Mesenchymal stem cell (in vitro differentiated cells and primary cell): ENCODE measurements around the gene BIRC5.

ENCODE experiments used
- DNase-seq: peaks from one replicate; pipeline ENCODE4 v3.0.0-alpha.2; 2013
- H2AFZ ChIP-seq: one replicate; pipeline ENCODE4 v1.6.1; 2013; ENCODE audit warnings: low read depth, mild to moderate bottlenecking, control low read depth, inconsistent platforms, low read length, moderate library complexity
- H2AK5ac ChIP-seq: 2 replicates; pipeline ENCODE4 v1.6.1; 2013; ENCODE audit warnings: low read length, moderate library complexity, mild to moderate bottlenecking, inconsistent platforms; ENCODE audit not compliant: severe bottlenecking
- H2BK120ac ChIP-seq: one replicate; pipeline ENCODE4 v1.6.1; 2013; ENCODE audit warnings: low read depth, mild to moderate bottlenecking, inconsistent platforms, low read length, moderate library complexity
- H2BK12ac ChIP-seq, 2 experiments: one replicate each; pipeline ENCODE4 v1.6.1; 2013; ENCODE audit warnings: inconsistent platforms in 2 of 2, low read length in 2 of 2, mild to moderate bottlenecking in 2 of 2, moderate library complexity in 2 of 2, control low read depth in 1 of 2
- H2BK15ac ChIP-seq: one replicate; pipeline ENCODE4 v1.6.1; 2013; ENCODE audit warnings: mild to moderate bottlenecking, low read depth, inconsistent platforms; ENCODE audit not compliant: poor library complexity, severe bottlenecking
- H2BK5ac ChIP-seq: 2 replicates; pipeline ENCODE4 v1.6.1; 2013; ENCODE audit warnings: low read depth, mild to moderate bottlenecking, low read length, control low read depth, inconsistent platforms; ENCODE audit not compliant: poor library complexity, severe bottlenecking
- H3K14ac ChIP-seq, 2 experiments: one replicate each; pipeline ENCODE4 v1.6.1; 2013; ENCODE audit warnings: inconsistent platforms in 2 of 2, low read length in 2 of 2, control low read depth in 1 of 2, mild to moderate bottlenecking in 1 of 2, moderate library complexity in 1 of 2
- H3K18ac ChIP-seq, 2 experiments: one replicate each; pipeline ENCODE4 v1.6.1; 2013; ENCODE audit warnings: inconsistent platforms in 2 of 2, low read length in 2 of 2, control low read depth in 1 of 2, low read depth in 1 of 2, mild to moderate bottlenecking in 1 of 2
- H3K23ac ChIP-seq, 2 experiments: one replicate each; pipeline ENCODE4 v1.6.1; 2013; ENCODE audit warnings: inconsistent platforms in 2 of 2, low read length in 2 of 2, mild to moderate bottlenecking in 2 of 2, moderate library complexity in 2 of 2, control low read depth in 1 of 2
- H3K27ac ChIP-seq: 2 replicates; pipeline ENCODE4 v1.5.1; 2013; ENCODE audit warnings: mild to moderate bottlenecking, moderate library complexity, low read length, control low read depth, inconsistent platforms; ENCODE audit not compliant: poor library complexity, severe bottlenecking
- H3K27me3 ChIP-seq, 2 experiments: 2 replicates each; pipeline versions ENCODE4 v1.6.1 to v1.7.0; 2013; ENCODE audit warnings: low read length in 2 of 2, mild to moderate bottlenecking in 2 of 2, moderate library complexity in 2 of 2, control low read depth in 1 of 2, inconsistent platforms in 1 of 2; ENCODE audit not compliant: control insufficient read depth in 1 of 2, insufficient read depth in 1 of 2
- H3K36me3 ChIP-seq, 2 experiments: 2 replicates each; pipeline versions ENCODE4 v1.6.1 to v1.7.0; 2013; ENCODE audit warnings: low read length in 2 of 2, control low read depth in 1 of 2, inconsistent platforms in 1 of 2, low read depth in 1 of 2, mild to moderate bottlenecking in 1 of 2; ENCODE audit not compliant: insufficient read depth in 2 of 2, control insufficient read depth in 1 of 2
- H3K4ac ChIP-seq, 2 experiments: one replicate each; pipeline ENCODE4 v1.6.1; 2013; ENCODE audit warnings: inconsistent platforms in 2 of 2, low read length in 2 of 2, mild to moderate bottlenecking in 2 of 2, moderate library complexity in 2 of 2, control low read depth in 1 of 2, low read depth in 1 of 2
- H3K4me1 ChIP-seq: 2 replicates; pipeline ENCODE4 v1.6.1; 2013; ENCODE audit warnings: low read depth, low read length, control low read depth; ENCODE audit not compliant: control insufficient read depth, insufficient read depth
- H3K4me2 ChIP-seq: 2 replicates; pipeline ENCODE4 v1.6.1; 2013; ENCODE audit warnings: low read length, mild to moderate bottlenecking, inconsistent platforms; ENCODE audit not compliant: poor library complexity, severe bottlenecking
- H3K4me3 ChIP-seq, 2 experiments: 2 replicates each; pipeline versions ENCODE4 v1.5.1 to v1.7.0; 2013; ENCODE audit warnings: low read length in 2 of 2, mild to moderate bottlenecking in 2 of 2, control low read depth in 1 of 2, low read depth in 1 of 2; ENCODE audit not compliant: insufficient read depth in 1 of 2
- H3K79me1 ChIP-seq: replicated peaks from 2 replicates; pipeline ENCODE4 v1.6.1; 2013; ENCODE audit warnings: mild to moderate bottlenecking, control low read depth, low read length, inconsistent platforms; ENCODE audit not compliant: poor library complexity, severe bottlenecking
- H3K9ac ChIP-seq: 2 replicates; pipeline ENCODE4 v1.7.0; 2013; ENCODE audit warnings: mild to moderate bottlenecking, low read length, moderate library complexity
- H3K9me3 ChIP-seq: 2 replicates; pipeline ENCODE4 v1.7.0; 2013; ENCODE audit warnings: mild to moderate bottlenecking, low read length; ENCODE audit not compliant: control insufficient read depth
- H4K8ac ChIP-seq: one replicate; pipeline ENCODE4 v1.6.1; 2013; ENCODE audit warnings: inconsistent platforms, mild to moderate bottlenecking, low read length, moderate library complexity
- H4K91ac ChIP-seq: one replicate; pipeline ENCODE4 v1.6.1; 2013; ENCODE audit warnings: mild to moderate bottlenecking, low read length, inconsistent platforms
- WGBS: methylation state at CpG from one replicate; pipeline ENCODE4 v1.1.7; 2013; ENCODE audit warnings: mixed read lengths; 5-methylcytosine and 5-hydroxymethylcytosine counted together

BIRC5 gene

DNA sequence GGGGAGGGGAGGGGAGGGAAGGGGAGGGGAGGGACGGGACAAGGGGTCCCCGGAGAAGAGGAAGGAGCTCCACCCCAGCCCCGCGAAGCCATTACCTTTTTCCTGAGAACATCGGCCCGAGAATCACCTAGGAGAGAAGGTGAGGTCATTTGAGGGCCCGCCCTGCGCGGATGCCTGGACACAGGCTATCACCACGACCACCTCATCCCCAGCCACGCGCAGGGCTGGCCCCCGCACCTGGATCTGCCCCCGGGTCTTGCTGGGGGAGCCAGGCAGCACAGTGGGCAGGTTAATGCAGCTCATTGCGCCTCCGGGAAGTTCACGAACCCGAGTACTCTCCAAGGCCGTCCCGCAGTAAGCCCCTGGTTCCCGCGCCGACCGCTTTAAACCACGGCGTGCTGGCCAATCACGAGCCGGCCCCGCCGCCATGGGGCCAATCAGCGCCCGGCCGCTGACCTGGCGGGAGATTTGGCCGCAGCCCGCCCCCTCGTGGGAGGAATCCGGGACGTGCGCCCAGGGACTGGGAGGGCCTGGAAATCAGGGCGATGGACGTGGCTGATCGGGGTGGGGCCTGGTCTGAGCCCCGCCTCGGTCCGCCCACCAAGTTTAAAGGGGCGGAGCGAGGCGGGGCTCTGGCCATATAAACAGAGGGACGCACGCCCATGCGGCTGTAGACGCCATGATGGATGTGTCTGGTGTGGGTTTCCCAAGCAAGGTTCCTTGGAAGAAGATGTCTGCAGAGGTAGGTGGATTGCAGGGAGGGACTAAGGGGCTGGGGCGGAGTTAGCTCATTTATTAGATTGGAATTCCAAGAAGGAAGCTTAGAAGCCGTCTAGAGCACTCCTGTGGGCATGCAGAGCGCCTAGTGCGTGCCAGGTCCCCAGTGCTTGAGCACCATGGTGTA lies 27.1 kb upstream of the BIRC5 start, which contains the start of the genes AFMID and TK1:
Gene AFMID, plus strand, starts transcription at position 671 of the 904 bp plus-strand sequence. Its CDS starts 9 bp downstream, at position 680.
Gene TK1, minus strand, starts transcription at position 361 of the 904 bp plus-strand sequence. Its CDS starts 58 bp downstream, at position 303.
- H3K36me3 ChIP-seq, result peaks cover 8 to 14% of the 10 kb centered on the region in 2 experiments
- peak within 1 kb of the TSS in 1 of 2 experiments; percentile 12 for H3K14ac ChIP-seq
- no peaks in the 10 kb centered on the region for H3K27me3 ChIP-seq
- peak within 1 kb of the TSS; percentile 89 for H3K4me2 ChIP-seq
- H2BK12ac ChIP-seq, result peak within 1 kb of the TSS in 1 of 2 experiments; percentile 2
- H3K27ac ChIP-seq, result no peak within 1 kb of the TSS
- H4K91ac ChIP-seq, result peak within 1 kb of the TSS; percentile 87
- no peak within 1 kb of the TSS for H2BK15ac ChIP-seq
- H3K4ac ChIP-seq, result no peak within 1 kb of the TSS
- peaks cover 43% of the 10 kb centered on the region for H3K4me1 ChIP-seq
- peak within 1 kb of the TSS; percentile 62 to 87 for H3K4me3 ChIP-seq
- H3K23ac ChIP-seq, result no peak within 1 kb of the TSS
- peak within 1 kb of the TSS; percentile 64 for H2BK120ac ChIP-seq
- peak within 1 kb of the TSS; percentile 83 for H3K9ac ChIP-seq
- peak within 1 kb of the TSS; percentile 87 for H4K8ac ChIP-seq
- DNase-seq, result peak; percentile 97
- peak within 1 kb of the TSS; percentile 51 for H2AFZ ChIP-seq
- peak within 1 kb of the TSS; percentile 28 to 81 for H3K18ac ChIP-seq
- H2AK5ac ChIP-seq, result peak within 1 kb of the TSS; percentile 80
- H3K79me1 ChIP-seq, result peaks cover 25% of the 10 kb centered on the region
- no peak within 1 kb of the TSS for H2BK5ac ChIP-seq
- H3K9me3 ChIP-seq, result no peaks in the 10 kb centered on the region
- WGBS, result 4% methylated on average over 51 of the region's 57 CpGs

DNA sequence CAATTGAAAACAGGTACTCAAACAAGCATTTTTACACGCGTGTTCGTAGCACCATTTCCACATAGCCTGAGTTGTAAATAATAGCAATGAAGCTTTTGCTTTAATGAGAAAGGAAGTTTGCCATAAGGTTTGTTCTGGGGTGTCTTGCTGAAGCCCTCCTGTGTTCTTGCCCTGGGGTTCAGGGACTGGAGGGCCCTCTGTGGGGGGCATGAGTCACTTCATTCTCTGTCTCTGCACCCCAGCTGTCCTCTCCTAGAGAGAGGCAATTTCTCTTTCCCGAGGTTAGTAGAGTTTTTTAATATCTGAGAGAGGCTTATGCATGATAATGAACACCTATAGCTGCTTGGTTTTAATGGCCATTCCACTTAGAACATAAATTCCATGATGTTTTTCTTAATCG lies 17.3 kb upstream of the BIRC5 start:
- Histone ChIP-seq H3K14ac (no peak overlapping the region), H4K8ac (no peak overlapping the region), H2BK120ac (no peak overlapping the region), H2AK5ac (no peak overlapping the region), H2BK5ac (no peak overlapping the region), H2BK12ac (no peak overlapping the region), H3K4ac (no peak overlapping the region), H3K4me3 (no peak overlapping the region), H2BK15ac (no peak overlapping the region), H3K9ac (no peak overlapping the region), H3K4me1 (peaks cover 19% of the 10 kb centered on the region), H3K27me3 (no peaks in the 10 kb centered on the region), H3K4me2 (no peak overlapping the region), H3K36me3 (peaks cover 5 to 19% of the 10 kb centered on the region in 2 experiments), H3K23ac (no peak overlapping the region), H4K91ac (no peak overlapping the region), H2AFZ (no peak overlapping the region), H3K79me1 (peaks cover 5% of the 10 kb centered on the region), H3K27ac (peak overlapping the region; percentile 21), H3K9me3 (no peaks in the 10 kb centered on the region), H3K18ac (no peak overlapping the region)
- WGBS, result 98% methylated on average over 4 of the region's 5 CpGs
- no peak for DNase-seq

DNA sequence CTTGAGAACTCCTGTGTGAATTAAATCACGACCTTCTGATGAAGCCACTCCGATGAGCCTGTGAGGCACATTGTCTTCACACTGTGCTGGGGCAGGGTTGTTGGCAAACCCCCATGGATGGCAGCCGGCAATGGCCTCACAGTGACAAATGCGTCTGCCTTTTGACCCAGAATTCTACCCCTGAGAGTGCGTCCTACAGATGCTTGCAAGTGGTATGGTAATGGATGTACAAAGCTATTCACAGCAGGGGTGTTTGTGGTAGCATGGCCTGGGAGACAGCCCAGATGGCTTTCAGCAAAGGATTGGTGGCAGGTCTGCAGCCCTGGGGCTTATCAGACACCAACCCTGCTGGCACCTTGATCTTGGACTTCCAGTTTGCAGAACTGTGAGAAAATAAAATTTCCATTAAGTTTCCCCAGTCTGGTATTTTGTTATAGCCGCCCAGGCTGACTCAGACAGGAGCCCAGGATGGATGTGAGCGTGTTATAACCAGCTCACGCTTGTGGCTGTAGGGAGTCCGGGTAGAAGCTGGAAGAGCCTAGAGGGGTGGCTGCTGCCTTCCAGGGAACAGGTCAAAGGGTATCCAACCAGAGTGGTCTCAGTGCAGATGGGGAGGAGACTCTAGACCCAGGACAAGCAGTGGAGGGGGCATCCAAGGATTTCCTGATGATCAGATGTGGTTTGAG lies 16.8 kb upstream of the BIRC5 start:
- Histone ChIP-seq H3K4ac (no peak overlapping the region), H4K8ac (no peak overlapping the region), H3K14ac (no peak overlapping the region), H3K9ac (no peak overlapping the region), H2AK5ac (no peak overlapping the region), H3K27me3 (no peaks in the 10 kb centered on the region), H2BK120ac (no peak overlapping the region), H3K4me1 (peaks cover 19% of the 10 kb centered on the region), H3K9me3 (no peaks in the 10 kb centered on the region), H2BK12ac (no peak overlapping the region), H3K18ac (no peak overlapping the region), H3K36me3 (peaks cover 5 to 19% of the 10 kb centered on the region in 2 experiments), H2AFZ (no peak overlapping the region), H3K23ac (no peak overlapping the region), H3K4me2 (no peak overlapping the region), H4K91ac (no peak overlapping the region), H3K27ac (peak overlapping the region; percentile 34), H3K4me3 (no peak overlapping the region), H3K79me1 (peaks cover 5% of the 10 kb centered on the region), H2BK15ac (no peak overlapping the region), H2BK5ac (no peak overlapping the region)
- 82% methylated on average over 9 of the region's 9 CpGs for WGBS
- DNase-seq, result no peak

DNA sequence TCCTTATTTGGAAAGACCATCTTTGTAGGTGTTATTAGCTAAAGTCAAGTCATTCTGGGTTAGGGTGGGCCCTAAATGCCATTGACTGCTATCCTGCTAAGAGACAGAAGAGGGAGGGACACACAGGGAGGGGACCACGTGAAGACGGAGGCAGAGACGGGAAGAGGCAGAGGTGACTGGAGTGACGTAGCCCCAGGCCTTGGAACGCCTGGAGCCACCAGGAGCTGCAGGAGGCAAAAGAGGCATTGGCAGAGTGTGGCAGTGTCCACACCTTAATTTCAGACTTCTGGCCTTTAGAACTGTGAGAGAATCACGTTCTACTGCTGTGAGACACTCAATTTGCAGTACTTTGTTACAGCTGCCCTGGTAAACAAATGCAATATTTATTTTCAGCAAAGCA lies 13.6 kb upstream of the BIRC5 start:
- no peak overlapping the region for H3K4ac ChIP-seq
- no peak overlapping the region for H3K9ac ChIP-seq
- H4K8ac ChIP-seq, result no peak overlapping the region
- no peak for DNase-seq
- no peak overlapping the region for H2BK12ac ChIP-seq
- no peak overlapping the region for H2AK5ac ChIP-seq
- H2BK5ac ChIP-seq, result no peak overlapping the region
- WGBS, result 94% methylated on average over 6 of the region's 6 CpGs
- H2AFZ ChIP-seq, result no peak overlapping the region
- H3K4me2 ChIP-seq, result no peak overlapping the region
- peaks cover 0 to 26% of the 10 kb centered on the region in 2 experiments for H3K36me3 ChIP-seq
- H3K9me3 ChIP-seq, result no peaks in the 10 kb centered on the region
- no peak overlapping the region for H3K14ac ChIP-seq
- no peak overlapping the region for H2BK120ac ChIP-seq
- H3K79me1 ChIP-seq, result peaks cover 3% of the 10 kb centered on the region
- H4K91ac ChIP-seq, result no peak overlapping the region
- H3K4me1 ChIP-seq, result peaks cover 19% of the 10 kb centered on the region
- H2BK15ac ChIP-seq, result no peak overlapping the region
- no peak overlapping the region for H3K18ac ChIP-seq
- no peak overlapping the region for H3K23ac ChIP-seq
- H3K27me3 ChIP-seq, result no peaks in the 10 kb centered on the region
- H3K4me3 ChIP-seq, result no peak overlapping the region
- no peak overlapping the region for H3K27ac ChIP-seq
